Measurements from ENCODE around the gene CGB5.
"Not testable (repeated sequence)": the region's sequence is repeated elsewhere in the genome, so short reads cannot be mapped to it uniquely, and the experiment has no call there.

CGB5 gene

DNA sequence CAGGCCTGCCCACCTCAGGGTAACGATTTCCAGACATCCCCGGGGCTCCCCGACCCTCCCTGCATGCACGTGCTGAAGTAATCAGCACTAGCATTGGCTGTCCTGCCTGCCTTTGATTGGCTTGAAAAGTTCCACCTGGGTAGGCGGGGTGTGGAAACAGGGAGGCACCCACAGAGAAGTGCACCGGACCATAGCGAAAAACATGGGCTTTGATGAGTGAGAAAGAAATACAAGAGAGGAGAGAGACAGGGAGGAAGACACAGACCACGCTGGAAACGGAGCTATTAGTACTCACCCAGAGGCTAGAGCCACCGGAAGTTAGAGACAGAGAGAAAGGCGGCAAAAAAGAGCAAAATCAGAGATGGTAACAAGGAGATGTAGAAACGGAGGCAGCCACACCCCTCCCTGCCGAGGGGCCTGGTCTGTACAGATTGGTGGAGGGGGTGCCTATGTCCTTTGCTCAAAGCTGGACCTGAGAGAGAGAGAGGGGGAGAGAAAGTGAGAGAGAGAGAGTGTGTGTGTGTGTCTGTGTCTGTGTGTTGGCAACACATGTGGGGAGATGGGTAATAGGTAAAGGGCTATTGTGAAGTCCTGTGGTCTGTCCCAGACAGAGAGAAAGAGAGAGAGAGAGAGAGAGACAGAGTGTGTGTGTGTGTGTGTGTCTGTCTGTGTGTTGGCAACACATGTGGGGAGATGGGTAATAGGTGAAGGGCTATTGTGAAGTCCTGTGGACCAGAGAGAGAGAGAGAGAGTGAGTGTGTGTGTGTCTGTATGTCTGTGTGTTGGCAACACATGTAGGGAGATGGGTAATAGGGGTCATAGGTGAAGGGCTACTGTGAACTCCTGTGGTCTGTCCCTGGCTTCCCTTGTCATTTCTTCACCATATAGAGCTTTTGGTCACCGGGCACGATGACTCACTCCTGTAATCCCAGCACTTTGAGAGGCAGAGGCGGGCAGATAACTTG, 22.4 kb upstream of the CGB5 start:
- DNase-seq (ENCODE audit: low read depth in 2 of 2), result no peak

DNA sequence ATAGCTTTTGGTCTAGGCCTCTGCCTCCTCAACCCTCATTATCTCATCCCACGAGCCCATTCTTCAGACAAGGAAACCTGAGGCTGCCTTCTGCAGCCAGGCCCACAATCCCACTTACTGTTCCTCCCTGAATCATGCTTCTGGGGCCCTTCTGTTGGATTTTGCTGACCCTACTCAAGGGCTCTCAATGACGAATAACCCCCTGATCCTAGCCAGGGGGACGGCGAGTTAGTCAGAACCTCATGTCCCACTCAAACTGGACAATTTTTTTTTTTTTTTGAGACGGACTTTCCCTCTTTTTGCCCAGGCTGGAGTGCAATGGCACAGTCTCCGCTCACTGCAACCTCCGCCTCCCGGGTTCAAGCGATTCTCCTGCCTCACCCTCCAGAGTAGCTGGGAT, 21.5 kb upstream of the CGB5 start:
- DNase-seq (ENCODE audit: low read depth in 2 of 2), result no peak

DNA sequence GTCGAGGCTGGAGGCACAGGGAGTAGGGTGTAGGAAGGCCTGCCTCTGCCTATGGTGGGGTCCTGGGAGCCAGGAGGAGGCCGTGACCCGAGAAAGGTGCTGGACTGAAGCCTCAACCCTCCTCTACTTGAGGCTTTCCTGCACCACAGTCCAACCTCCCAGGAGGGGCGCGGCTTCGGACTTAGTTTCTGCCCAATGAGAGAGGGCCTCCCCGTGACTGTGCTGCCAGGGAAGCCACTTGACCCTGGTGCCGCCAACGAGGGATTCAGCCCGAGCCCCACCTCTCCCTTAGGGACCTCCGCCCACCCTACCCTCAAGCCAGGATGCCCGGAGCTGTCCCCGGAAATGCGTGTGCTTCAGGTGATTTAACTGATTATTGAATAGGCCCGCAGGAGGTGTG, 19.4 kb upstream of the CGB5 start, which contains the start of gene CGB3:
Gene CGB3 (minus strand): TSS at position 101 of the 400 bp plus-strand sequence. CDS start 362 bp downstream, outside the sequence.
- DNase-seq (ENCODE audit: low read depth in 2 of 2), result not testable (repeated sequence)

DNA sequence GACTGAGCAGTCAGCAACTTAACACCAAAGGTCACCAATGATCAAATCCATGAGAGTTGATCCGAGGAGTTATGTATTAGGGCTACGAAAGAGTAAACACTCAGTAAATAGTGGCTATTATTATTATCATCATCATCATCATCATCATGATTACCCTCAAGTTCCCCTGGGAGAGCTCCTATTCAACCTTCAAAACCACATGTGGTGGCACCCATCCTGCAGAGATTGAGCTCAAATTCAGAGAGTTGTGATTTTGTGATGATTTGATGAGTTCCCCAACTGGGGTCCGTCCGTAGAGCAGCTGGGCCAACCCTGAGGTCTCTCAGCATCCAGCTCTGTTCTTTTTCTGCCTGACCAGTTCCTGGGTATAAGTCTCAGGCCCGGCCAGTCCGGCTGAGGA, 18.6 kb upstream of the CGB5 start:
- not testable (repeated sequence) for DNase-seq (ENCODE audit: low read depth in 2 of 2)

DNA sequence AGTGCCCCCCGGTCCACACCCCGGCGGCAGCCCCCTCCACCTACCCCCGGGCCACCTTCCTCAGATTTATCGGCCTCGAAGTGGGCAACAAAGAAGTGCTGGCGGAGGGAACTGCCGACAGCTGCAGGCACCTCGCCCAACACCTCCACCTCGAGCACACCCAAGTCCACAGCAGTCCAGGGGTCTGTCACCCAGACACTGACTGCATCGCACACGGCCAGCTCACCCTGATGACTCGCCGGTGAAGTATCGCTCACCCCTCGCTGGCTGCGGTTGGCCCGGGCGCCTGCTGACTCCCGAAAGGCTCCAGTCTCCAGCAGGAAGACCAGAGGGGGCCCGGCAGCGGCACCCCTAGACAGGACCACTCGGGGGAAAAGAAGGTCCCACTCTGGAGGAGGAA, 18.0 kb upstream of the CGB5 start:
- DNase-seq (ENCODE audit: low read depth in 2 of 2), result not testable (repeated sequence)

- not testable (repeated sequence) for DNase-seq (ENCODE audit: low read depth in 2 of 2)
Measured at GRCh38 chr19:49028686-49029085, 15.0 kb upstream of the CGB5 start.

- not testable (repeated sequence) for DNase-seq (ENCODE audit: low read depth in 2 of 2)
Measured at GRCh38 chr19:49029749-49030148, 13.9 kb upstream of the CGB5 start.

- not testable (repeated sequence) for DNase-seq (ENCODE audit: low read depth in 2 of 2)
Measured at GRCh38 chr19:49030323-49030722, 13.3 kb upstream of the CGB5 start.

GRCh38 chr19:49031642-49032301, 11.9 kb upstream of the CGB5 start, which contains the start of gene CGB2:
Gene CGB2 (plus strand): TSS chr19:49031890. CDS start chr19:49032096, 206 bp downstream.
- peak; percentile 65 to 79 for DNase-seq (ENCODE audit: low read depth in 2 of 2)

DNA sequence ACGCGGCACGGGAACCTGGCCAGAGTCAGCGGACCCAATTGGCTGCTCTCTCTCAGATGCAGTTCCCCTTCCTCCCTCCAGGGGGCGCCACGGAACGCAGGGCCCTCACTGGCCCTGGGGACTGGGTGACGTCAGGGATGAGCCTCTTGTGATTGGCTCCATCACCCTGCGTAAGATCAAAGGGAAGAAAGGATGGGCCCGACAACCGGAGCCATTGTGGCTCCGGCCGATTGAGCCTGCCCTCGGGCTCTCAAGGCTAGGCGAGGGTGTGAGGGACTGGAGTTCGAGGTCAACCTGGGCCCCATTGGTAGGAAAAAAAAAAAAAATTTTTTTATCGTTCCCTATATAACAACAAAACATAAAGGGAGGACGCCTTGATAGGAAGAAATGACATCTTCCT, 6.8 kb upstream of the CGB5 start, which contains the start of gene CGB1:
Gene CGB1 (minus strand): TSS at position 81 of the 400 bp plus-strand sequence. CDS start 184 bp downstream, outside the sequence.
- peak; percentile 48 to 62 for DNase-seq (ENCODE audit: low read depth in 2 of 2)

GRCh38 chr19:49038111-49038510, 5.5 kb upstream of the CGB5 start:
- not testable (repeated sequence) for DNase-seq (ENCODE audit: low read depth in 2 of 2)

DNA sequence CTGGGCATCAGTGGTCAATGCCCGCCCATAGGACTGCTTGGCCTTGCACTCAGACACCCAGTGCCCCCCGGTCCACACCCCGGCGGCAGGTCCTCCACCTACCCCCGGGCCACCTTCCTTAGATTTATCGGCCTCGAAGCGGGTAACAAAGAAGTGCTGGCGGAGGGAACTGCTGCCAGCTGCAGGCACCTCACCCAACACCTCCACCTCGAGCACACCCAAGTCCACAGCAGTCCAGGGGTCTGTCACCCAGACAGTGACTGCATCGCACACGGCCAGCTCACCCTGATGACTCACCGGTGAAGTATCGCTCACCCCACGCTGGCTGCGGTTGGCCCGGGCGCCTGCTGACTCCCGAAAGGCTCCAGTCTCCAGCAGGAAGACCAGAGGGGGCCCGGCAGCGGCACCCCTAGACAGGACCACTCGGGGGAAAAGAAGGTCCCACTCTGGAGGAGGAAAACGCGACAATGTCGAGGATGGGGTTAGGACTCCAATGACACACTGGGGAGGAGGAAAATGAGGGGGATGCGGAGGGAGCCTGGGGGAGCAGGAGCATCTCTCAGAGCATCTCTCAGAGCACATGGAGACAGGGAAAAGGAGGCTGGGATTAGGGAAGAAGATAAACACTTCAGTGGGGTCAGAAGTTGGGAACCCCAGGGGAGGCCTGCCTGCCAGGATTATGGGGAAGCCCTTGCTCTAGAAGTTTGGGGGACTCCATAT, 4.9 kb upstream of the CGB5 start:
- not testable (repeated sequence) for DNase-seq (ENCODE audit: low read depth in 2 of 2)

DNA sequence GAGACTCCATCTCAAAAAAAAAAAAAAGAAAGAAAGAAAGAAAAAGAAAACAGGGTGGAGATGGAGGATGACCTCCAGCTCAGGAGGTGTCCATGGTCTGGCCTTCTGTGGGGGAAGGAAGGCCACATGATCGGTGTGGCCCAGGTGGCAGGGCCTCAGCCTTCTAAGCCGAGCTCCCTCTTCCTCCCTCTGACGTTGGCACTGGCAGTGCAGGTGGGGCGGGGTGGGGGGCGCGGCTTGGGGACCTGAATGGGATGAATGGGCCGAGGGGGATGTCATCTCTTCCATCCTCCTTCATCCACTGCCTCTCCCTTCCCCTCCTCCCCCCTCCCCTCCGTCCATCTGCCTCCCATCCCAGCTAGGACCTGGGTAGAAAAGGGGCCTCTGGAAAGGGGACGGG, 3.9 kb upstream of the CGB5 start:
- DNase-seq (ENCODE audit: low read depth in 2 of 2), result not testable (repeated sequence)

DNA sequence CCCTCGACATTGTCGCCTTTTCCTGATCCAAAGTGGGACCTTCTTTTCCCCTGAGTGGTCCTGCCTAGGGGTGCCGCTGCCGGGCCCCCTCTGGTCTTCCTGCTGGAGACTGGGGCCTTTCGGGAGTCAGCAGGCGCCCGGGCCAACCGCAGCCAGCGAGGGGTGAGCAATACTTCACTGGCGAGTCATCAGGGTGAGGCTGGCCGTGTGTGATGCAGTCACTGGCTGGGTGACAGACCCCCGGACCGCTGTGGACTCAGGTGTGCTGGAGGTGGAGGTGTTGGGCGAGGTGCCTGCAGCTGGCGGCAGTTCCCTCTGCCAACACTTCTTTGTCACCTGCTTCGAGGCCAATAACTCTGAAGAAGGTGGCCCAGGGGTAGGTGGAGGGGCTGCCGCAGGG, 1.5 kb upstream of the CGB5 start:
- no peak for DNase-seq (ENCODE audit: low read depth in 2 of 2)

- DNase-seq (ENCODE audit: low read depth in 2 of 2), result not testable (repeated sequence)
Measured at GRCh38 chr19:49042666-49043065, 982 bp upstream of the CGB5 start.

DNA sequence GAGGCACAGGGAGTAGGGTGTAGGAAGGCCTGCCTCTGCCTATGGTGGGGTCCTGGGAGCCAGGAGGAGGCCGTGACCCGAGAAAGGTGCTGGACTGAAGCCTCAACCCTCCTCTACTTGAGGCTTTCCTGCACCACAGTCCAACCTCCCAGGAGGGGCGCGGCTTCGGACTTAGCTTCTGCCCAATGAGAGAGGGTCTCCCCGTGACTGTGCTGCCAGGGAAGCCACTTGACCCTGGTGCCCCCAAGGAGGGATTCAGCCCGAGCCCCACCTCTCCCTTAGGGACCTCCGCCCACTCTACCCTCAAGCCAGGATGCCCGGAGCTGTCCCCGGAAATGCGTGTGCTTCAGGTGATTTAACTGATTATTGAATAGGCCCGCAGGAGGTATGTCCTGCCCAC, 5.4 kb downstream of the CGB5 start, which contains the start of gene CGB8:
Gene CGB8 (minus strand): TSS at position 101 of the 400 bp plus-strand sequence. CDS start 372 bp downstream, outside the sequence.
- DNase-seq (ENCODE audit: low read depth in 2 of 2), result not testable (repeated sequence)

- DNase-seq (ENCODE audit: low read depth in 2 of 2), result not testable (repeated sequence)
Measured at GRCh38 chr19:49049834-49050233, 6.2 kb downstream of the CGB5 start.

- not testable (repeated sequence) for DNase-seq (ENCODE audit: low read depth in 2 of 2)
Measured at GRCh38 chr19:49050376-49051033, 6.9 kb downstream of the CGB5 start.

- peak; percentile 24 to 26 for DNase-seq (ENCODE audit: low read depth in 2 of 2)
Measured at GRCh38 chr19:49056101-49056901, 12.7 kb downstream of the CGB5 start.
